WTC11 (cell line): ENCODE results near the gene SFI1. TPM values are rescaled to one million over a fixed set of nuclear protein-coding genes. Genes with fewer than 3 reads are reported as not detected.

Experiments used
- ATAC-seq: fragments of 200-7000 bp; cut with Tn5 transposase; 2 replicates; pipeline ENCODE4 v1.10.0; 2021; ENCODE audit warnings: mild to moderate bottlenecking, moderate library complexity
- CTCF ChIA-PET: fragments of 300-600 bp; sonication (Branson Sonifier 250); formaldehyde crosslinking; loops from one replicate; lab custom pipeline; 2021; ENCODE audit warnings: antibody characterized with exemption; lab: Charles Lee
- POLR2A ChIA-PET: fragments of 350-600 bp; sonication (Branson Sonifier 250); formaldehyde crosslinking; loops from one replicate; lab custom pipeline; 2021; ENCODE audit warnings: antibody characterized with exemption; lab: Charles Lee
- DNase-seq: peaks from one replicate; pipeline ENCODE4 v3.0.0; 2021; ENCODE audit warnings: low spot score
- H3K27ac Mint-ChIP-seq: 2 replicates; pipeline ENCODE4 v1.8.0; 2021; ENCODE audit warnings: mixed read lengths
- H3K27me3 Mint-ChIP-seq: 2 replicates; pipeline ENCODE4 v1.8.0; 2021; ENCODE audit warnings: low read depth, mild to moderate bottlenecking, moderate library complexity, mixed read lengths
- H3K36me3 Mint-ChIP-seq: 2 replicates; pipeline ENCODE4 v1.8.0; 2021; ENCODE audit warnings: mixed read lengths
- H3K4me1 Mint-ChIP-seq: 2 replicates; pipeline ENCODE4 v1.8.0; 2022; ENCODE audit warnings: mixed read lengths
- H3K4me3 Mint-ChIP-seq: 2 replicates; pipeline ENCODE4 v1.8.0; 2021; ENCODE audit warnings: mild to moderate bottlenecking, moderate library complexity, mixed read lengths
- H3K9me3 Mint-ChIP-seq: 2 replicates; pipeline ENCODE4 v1.8.0; 2021; ENCODE audit warnings: mixed read lengths
- CBFB ChIP-seq: sonication (generic); formaldehyde crosslinking; IDR thresholded peaks from 2 replicates; pipeline ENCODE4 v1.8.1; 2022; ENCODE audit warnings: mild to moderate bottlenecking, low read depth, missing genetic modification reagents
- CREM ChIP-seq: sonication (generic); formaldehyde crosslinking; IDR thresholded peaks from 2 replicates; pipeline ENCODE4 v1.8.1; 2022; ENCODE audit warnings: mild to moderate bottlenecking, missing genetic modification reagents, moderate library complexity
- EMX1 ChIP-seq: fragments of 250-450 bp; sonication (Bioruptor Pico); IDR thresholded peaks from 2 replicates; pipeline ENCODE4 v1.8.0; 2021; ENCODE audit warnings: mild to moderate bottlenecking
- FOXJ3 ChIP-seq: sonication (generic); formaldehyde crosslinking; IDR thresholded peaks from 2 replicates; pipeline ENCODE4 v1.9.0; 2021; ENCODE audit warnings: missing genetic modification reagents, mild to moderate bottlenecking, borderline replicate concordance
- JUN ChIP-seq: sonication (generic); formaldehyde crosslinking; IDR thresholded peaks from 2 replicates; pipeline ENCODE4 v1.8.0; 2023; ENCODE audit warnings: mild to moderate bottlenecking, missing genetic modification reagents
- MYBL2 ChIP-seq: sonication (generic); formaldehyde crosslinking; IDR thresholded peaks from 2 replicates; pipeline ENCODE4 v1.8.1; 2023; ENCODE audit warnings: mild to moderate bottlenecking, moderate library complexity, missing genetic modification reagents
- NFE2L1 ChIP-seq: sonication (generic); formaldehyde crosslinking; IDR thresholded peaks from 2 replicates; pipeline ENCODE4 v1.8.1; 2023; ENCODE audit warnings: missing genetic modification reagents
- SMAD4 ChIP-seq: sonication (generic); formaldehyde crosslinking; IDR thresholded peaks from 2 replicates; pipeline ENCODE4 v1.8.0; 2022; ENCODE audit warnings: mild to moderate bottlenecking, missing genetic modification reagents
- ZNF219 ChIP-seq: sonication (generic); formaldehyde crosslinking; IDR thresholded peaks from 2 replicates; pipeline ENCODE4 v1.8.0; 2023; ENCODE audit warnings: missing genetic modification reagents, mild to moderate bottlenecking, borderline replicate concordance
- ZNF232 ChIP-seq: sonication (generic); formaldehyde crosslinking; IDR thresholded peaks from 2 replicates; pipeline ENCODE4 v1.8.0; 2022; ENCODE audit warnings: mild to moderate bottlenecking, missing genetic modification reagents
- total RNA-seq: library from RNA; stranded (reverse); gene quantifications from 3 replicates; pipeline ENCODE4 v1.2.3, GENCODE V29; 2021
- TF ChIP-seq, protein P1 (sequence below): sonication (generic); formaldehyde crosslinking; IDR thresholded peaks from 2 replicates; pipeline ENCODE4 v1.8.1; 2022; ENCODE audit warnings: missing genetic modification reagents, borderline replicate concordance
- TF ChIP-seq, protein P2 (sequence below): sonication (generic); formaldehyde crosslinking; IDR thresholded peaks from 2 replicates; pipeline ENCODE4 v1.8.0; 2022; ENCODE audit warnings: missing genetic modification reagents
- TF ChIP-seq, protein P3 (sequence below): sonication (generic); formaldehyde crosslinking; IDR thresholded peaks from 2 replicates; pipeline ENCODE4 v1.8.0; 2023; ENCODE audit warnings: missing genetic modification reagents
- TF ChIP-seq, protein P4 (sequence below): fragments of 250-450 bp; sonication (Bioruptor Pico); IDR thresholded peaks from 2 replicates; pipeline ENCODE4 v1.9.0; 2021; ENCODE audit warnings: moderate library complexity, mild to moderate bottlenecking, inconsistent platforms, borderline replicate concordance
- TF ChIP-seq, protein P5 (sequence below): sonication (generic); formaldehyde crosslinking; conservative IDR thresholded peaks from 2 replicates; pipeline ENCODE4 v1.8.1; 2022; ENCODE audit warnings: mild to moderate bottlenecking, missing genetic modification reagents
- TF ChIP-seq, protein P6 (sequence below): sonication (generic); formaldehyde crosslinking; IDR thresholded peaks from 2 replicates; pipeline ENCODE4 v1.8.1; 2022; ENCODE audit warnings: mild to moderate bottlenecking, moderate library complexity, missing genetic modification reagents
- TF ChIP-seq, protein P7 (sequence below): sonication (generic); formaldehyde crosslinking; IDR thresholded peaks from 2 replicates; pipeline ENCODE4 v1.8.0; 2022; ENCODE audit warnings: mild to moderate bottlenecking, missing genetic modification reagents
- TF ChIP-seq, protein P8 (sequence below): sonication (generic); formaldehyde crosslinking; IDR thresholded peaks from 2 replicates; pipeline ENCODE4 v1.8.1; 2023; ENCODE audit warnings: mild to moderate bottlenecking, missing genetic modification reagents
- TF ChIP-seq, protein P9 (sequence below): sonication (generic); formaldehyde crosslinking; IDR thresholded peaks from 2 replicates; pipeline ENCODE4 v1.8.1; 2023; ENCODE audit warnings: mild to moderate bottlenecking, moderate library complexity, missing genetic modification reagents
- TF ChIP-seq, protein P10 (sequence below): sonication (generic); formaldehyde crosslinking; IDR thresholded peaks from 2 replicates; pipeline ENCODE4 v1.8.0; 2022; ENCODE audit warnings: mild to moderate bottlenecking, missing genetic modification reagents

Gene SFI1
- total RNA-seq, 1 experiment from 2014 or later, result 43.6 TPM

DNA sequence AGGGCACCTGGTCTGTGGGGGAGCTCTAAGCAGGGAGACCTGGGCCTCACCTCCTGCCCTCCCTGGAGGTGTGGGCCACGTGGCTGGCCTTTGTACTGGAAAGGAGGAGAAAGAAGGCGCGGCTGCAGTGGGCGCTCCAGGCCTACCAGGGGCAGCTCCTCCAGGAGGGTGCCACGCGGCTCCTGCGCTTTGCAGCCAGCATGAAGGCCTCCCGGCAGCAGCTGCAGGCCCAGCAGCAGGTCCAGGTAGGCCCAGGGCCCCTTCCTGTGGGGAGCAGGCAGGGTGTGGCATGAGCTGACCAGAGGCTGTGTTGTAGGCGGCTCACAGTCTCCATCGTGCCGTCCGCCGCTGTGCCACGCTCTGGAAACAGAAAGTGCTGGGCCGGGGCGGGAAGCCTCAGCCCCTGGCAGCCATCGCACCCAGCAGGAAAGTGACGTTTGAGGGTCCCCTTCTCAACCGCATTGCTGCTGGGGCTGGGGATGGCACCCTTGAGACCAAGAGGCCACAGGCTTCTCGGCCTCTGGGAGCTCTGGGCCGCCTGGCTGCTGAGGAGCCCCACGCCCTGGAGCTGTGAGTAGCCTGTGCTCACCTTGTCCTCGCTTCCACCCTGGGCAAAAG lies 117.1 kb downstream of the SFI1 start:
- POLR2A ChIA-PET, result interaction anchor here (0.8 to 1.8 kb wide), 3 partner anchors 8 to 17 kb away, joined by 3 to 5 read pairs (median 3); no protein-coding TSS in a partner anchor
- TF ChIP-seq, protein P1, sequence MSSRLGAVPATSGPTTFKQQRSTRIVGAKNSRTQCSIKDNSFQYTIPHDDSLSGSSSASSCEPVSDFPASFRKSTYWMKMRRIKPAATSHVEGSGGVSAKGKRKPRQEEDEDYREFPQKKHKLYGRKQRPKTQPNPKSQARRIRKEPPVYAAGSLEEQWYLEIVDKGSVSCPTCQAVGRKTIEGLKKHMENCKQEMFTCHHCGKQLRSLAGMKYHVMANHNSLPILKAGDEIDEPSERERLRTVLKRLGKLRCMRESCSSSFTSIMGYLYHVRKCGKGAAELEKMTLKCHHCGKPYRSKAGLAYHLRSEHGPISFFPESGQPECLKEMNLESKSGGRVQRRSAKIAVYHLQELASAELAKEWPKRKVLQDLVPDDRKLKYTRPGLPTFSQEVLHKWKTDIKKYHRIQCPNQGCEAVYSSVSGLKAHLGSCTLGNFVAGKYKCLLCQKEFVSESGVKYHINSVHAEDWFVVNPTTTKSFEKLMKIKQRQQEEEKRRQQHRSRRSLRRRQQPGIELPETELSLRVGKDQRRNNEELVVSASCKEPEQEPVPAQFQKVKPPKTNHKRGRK, result no peak
- TF ChIP-seq, protein P2, sequence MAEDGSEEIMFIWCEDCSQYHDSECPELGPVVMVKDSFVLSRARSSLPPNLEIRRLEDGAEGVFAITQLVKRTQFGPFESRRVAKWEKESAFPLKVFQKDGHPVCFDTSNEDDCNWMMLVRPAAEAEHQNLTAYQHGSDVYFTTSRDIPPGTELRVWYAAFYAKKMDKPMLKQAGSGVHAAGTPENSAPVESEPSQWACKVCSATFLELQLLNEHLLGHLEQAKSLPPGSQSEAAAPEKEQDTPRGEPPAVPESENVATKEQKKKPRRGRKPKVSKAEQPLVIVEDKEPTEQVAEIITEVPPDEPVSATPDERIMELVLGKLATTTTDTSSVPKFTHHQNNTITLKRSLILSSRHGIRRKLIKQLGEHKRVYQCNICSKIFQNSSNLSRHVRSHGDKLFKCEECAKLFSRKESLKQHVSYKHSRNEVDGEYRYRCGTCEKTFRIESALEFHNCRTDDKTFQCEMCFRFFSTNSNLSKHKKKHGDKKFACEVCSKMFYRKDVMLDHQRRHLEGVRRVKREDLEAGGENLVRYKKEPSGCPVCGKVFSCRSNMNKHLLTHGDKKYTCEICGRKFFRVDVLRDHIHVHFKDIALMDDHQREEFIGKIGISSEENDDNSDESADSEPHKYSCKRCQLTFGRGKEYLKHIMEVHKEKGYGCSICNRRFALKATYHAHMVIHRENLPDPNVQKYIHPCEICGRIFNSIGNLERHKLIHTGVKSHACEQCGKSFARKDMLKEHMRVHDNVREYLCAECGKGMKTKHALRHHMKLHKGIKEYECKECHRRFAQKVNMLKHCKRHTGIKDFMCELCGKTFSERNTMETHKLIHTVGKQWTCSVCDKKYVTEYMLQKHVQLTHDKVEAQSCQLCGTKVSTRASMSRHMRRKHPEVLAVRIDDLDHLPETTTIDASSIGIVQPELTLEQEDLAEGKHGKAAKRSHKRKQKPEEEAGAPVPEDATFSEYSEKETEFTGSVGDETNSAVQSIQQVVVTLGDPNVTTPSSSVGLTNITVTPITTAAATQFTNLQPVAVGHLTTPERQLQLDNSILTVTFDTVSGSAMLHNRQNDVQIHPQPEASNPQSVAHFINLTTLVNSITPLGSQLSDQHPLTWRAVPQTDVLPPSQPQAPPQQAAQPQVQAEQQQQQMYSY (CRISPR knock-in tag), result no peak
- TF ChIP-seq, protein P3, sequence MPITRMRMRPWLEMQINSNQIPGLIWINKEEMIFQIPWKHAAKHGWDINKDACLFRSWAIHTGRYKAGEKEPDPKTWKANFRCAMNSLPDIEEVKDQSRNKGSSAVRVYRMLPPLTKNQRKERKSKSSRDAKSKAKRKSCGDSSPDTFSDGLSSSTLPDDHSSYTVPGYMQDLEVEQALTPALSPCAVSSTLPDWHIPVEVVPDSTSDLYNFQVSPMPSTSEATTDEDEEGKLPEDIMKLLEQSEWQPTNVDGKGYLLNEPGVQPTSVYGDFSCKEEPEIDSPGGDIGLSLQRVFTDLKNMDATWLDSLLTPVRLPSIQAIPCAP (CRISPR knock-in tag), result no peak
- TF ChIP-seq CBFB (CRISPR knock-in tag) (no peak), FOXJ3 (no peak), EMX1 (CRISPR knock-in tag) (no peak)
- TF ChIP-seq, all 79 proteins: peak for 0
- DNase-seq, result no peak
- Mint-ChIP-seq H3K4me1 (no peaks in the 10 kb centered on the region), H3K9me3 (no peaks in the 10 kb centered on the region), H3K36me3 (peaks cover 3% of the 10 kb centered on the region), H3K27ac (peak overlapping the region; percentile 38; the same call in 1 of the 2 replicates), H3K27me3 (no peaks in the 10 kb centered on the region), H3K4me3 (no peak overlapping the region)
- peak; percentile 17; the same call in 1 of the 2 replicates for ATAC-seq
- CTCF ChIA-PET, result interaction anchor here (1.3 to 2.9 kb wide), 8 partner anchors 9 to 359 kb away, joined by 3 to 10 read pairs (median 6); partner anchors contain the start of gene PISD

DNA sequence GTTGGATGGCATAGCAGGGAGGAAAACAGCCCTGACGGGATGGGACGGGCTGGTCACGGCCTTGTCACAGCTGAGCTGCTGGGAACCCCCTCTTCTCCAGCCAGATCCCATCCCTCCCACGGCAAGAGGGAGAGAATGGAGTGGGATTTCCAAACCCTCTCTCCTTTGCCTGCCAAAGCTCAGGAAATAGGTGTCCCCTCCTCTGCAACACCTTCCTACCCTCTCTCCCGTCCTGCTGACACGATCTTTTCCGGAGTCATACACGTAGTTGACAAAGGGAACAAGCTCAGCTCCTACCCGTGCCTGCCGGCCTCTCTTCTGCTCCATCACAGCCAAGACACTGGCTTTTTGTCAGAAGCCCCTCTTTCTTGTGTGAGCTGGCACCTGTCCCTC lies 117.6 kb downstream of the SFI1 start:
- Mint-ChIP-seq H3K4me3 (no peak overlapping the region), H3K27ac (peak overlapping the region; percentile 46; the same call in 1 of the 2 replicates), H3K36me3 (peaks cover 9% of the 10 kb centered on the region), H3K4me1 (no peaks in the 10 kb centered on the region), H3K9me3 (no peaks in the 10 kb centered on the region), H3K27me3 (no peaks in the 10 kb centered on the region)
- CTCF ChIA-PET, result interaction anchor here (1.3 to 2.9 kb wide), 8 partner anchors 9 to 359 kb away, joined by 3 to 10 read pairs (median 6); partner anchors contain the start of gene PISD
- no peak for ATAC-seq
- POLR2A ChIA-PET, result interaction anchor here (0.6 to 1.8 kb wide), 3 partner anchors 8 to 19 kb away, joined by 3 to 6 read pairs (median 5); no protein-coding TSS in a partner anchor
- no peak for DNase-seq
- TF ChIP-seq, protein P4, sequence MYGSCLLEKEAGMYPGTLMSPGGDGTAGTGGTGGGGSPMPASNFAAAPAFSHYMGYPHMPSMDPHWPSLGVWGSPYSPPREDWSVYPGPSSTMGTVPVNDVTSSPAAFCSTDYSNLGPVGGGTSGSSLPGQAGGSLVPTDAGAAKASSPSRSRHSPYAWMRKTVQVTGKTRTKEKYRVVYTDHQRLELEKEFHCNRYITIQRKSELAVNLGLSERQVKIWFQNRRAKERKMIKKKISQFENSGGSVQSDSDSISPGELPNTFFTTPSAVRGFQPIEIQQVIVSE (CRISPR knock-in tag), result no peak
- TF ChIP-seq CREM, result no peak
- TF ChIP-seq, protein P5, sequence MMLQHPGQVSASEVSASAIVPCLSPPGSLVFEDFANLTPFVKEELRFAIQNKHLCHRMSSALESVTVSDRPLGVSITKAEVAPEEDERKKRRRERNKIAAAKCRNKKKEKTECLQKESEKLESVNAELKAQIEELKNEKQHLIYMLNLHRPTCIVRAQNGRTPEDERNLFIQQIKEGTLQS (CRISPR knock-in tag), result no peak
- TF ChIP-seq MYBL2 (CRISPR knock-in tag), result no peak
- TF ChIP-seq, protein P6, sequence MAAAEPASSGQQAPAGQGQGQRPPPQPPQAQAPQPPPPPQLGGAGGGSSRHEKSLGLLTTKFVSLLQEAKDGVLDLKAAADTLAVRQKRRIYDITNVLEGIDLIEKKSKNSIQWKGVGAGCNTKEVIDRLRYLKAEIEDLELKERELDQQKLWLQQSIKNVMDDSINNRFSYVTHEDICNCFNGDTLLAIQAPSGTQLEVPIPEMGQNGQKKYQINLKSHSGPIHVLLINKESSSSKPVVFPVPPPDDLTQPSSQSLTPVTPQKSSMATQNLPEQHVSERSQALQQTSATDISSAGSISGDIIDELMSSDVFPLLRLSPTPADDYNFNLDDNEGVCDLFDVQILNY (CRISPR knock-in tag), result no peak
- TF ChIP-seq ZNF232 (CRISPR knock-in tag), result no peak
- TF ChIP-seq, protein P7, sequence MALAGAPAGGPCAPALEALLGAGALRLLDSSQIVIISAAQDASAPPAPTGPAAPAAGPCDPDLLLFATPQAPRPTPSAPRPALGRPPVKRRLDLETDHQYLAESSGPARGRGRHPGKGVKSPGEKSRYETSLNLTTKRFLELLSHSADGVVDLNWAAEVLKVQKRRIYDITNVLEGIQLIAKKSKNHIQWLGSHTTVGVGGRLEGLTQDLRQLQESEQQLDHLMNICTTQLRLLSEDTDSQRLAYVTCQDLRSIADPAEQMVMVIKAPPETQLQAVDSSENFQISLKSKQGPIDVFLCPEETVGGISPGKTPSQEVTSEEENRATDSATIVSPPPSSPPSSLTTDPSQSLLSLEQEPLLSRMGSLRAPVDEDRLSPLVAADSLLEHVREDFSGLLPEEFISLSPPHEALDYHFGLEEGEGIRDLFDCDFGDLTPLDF (CRISPR knock-in tag), result no peak
- TF ChIP-seq JUN (CRISPR knock-in tag), result no peak
- TF ChIP-seq ZNF219 (CRISPR knock-in tag), result no peak
- TF ChIP-seq, protein P8, sequence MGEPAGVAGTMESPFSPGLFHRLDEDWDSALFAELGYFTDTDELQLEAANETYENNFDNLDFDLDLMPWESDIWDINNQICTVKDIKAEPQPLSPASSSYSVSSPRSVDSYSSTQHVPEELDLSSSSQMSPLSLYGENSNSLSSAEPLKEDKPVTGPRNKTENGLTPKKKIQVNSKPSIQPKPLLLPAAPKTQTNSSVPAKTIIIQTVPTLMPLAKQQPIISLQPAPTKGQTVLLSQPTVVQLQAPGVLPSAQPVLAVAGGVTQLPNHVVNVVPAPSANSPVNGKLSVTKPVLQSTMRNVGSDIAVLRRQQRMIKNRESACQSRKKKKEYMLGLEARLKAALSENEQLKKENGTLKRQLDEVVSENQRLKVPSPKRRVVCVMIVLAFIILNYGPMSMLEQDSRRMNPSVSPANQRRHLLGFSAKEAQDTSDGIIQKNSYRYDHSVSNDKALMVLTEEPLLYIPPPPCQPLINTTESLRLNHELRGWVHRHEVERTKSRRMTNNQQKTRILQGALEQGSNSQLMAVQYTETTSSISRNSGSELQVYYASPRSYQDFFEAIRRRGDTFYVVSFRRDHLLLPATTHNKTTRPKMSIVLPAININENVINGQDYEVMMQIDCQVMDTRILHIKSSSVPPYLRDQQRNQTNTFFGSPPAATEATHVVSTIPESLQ (CRISPR knock-in tag), result no peak
- TF ChIP-seq, protein P9, sequence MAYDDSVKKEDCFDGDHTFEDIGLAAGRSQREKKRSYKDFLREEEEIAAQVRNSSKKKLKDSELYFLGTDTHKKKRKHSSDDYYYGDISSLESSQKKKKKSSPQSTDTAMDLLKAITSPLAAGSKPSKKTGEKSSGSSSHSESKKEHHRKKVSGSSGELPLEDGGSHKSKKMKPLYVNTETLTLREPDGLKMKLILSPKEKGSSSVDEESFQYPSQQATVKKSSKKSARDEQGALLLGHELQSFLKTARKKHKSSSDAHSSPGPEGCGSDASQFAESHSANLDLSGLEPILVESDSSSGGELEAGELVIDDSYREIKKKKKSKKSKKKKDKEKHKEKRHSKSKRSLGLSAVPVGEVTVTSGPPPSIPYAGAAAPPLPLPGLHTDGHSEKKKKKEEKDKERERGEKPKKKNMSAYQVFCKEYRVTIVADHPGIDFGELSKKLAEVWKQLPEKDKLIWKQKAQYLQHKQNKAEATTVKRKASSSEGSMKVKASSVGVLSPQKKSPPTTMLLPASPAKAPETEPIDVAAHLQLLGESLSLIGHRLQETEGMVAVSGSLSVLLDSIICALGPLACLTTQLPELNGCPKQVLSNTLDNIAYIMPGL, result no peak
- TF ChIP-seq, protein P10, sequence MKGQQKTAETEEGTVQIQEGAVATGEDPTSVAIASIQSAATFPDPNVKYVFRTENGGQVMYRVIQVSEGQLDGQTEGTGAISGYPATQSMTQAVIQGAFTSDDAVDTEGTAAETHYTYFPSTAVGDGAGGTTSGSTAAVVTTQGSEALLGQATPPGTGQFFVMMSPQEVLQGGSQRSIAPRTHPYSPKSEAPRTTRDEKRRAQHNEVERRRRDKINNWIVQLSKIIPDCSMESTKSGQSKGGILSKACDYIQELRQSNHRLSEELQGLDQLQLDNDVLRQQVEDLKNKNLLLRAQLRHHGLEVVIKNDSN (CRISPR knock-in tag), result no peak
- TF ChIP-seq NFE2L1 (CRISPR knock-in tag), result no peak
- TF ChIP-seq SMAD4 (CRISPR knock-in tag), result no peak
